ENCODE measurements around the gene PRLR.
"Not testable (repeated sequence)": the region's sequence is repeated elsewhere in the genome, so short reads cannot be mapped to it uniquely, and the experiment has no call there.

PRLR gene

DNA sequence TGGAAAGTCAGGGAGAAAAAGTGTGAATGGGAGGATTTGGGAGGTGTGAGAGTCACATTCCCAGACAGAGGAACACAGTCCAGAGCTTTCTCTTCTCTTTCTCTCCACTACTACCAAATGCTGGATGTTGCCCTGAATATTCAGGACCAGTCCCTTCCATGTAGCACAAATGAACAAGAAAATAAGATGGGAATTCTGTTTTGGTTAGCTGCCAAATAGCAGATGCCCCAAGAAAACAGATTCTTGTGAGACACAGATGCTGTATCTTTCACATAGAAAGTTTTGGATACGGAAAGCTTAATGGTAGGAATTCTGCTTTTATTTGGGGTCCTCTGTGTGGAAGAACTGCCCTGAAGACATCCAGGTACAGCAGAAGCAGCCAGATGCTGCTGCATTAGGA lies 37.8 kb downstream of the PRLR start:
- no peak overlapping the region for H2BK120ac ChIP-seq (ENCODE audit: low read depth, low read length)
- H2BK5ac ChIP-seq (ENCODE audit: low read depth, low read length, poor library complexity, severe bottlenecking) = no peak overlapping the region
- no peak overlapping the region for H3K4ac ChIP-seq (ENCODE audit: low read depth in 1 of 2, low read length in 2 of 2)
- no peak overlapping the region for H3K27ac ChIP-seq (ENCODE audit: low read length, poor library complexity, severe bottlenecking)
- H3K4me2 ChIP-seq (ENCODE audit: low read length, poor library complexity, severe bottlenecking) = no peak overlapping the region
- no peak overlapping the region for H2BK12ac ChIP-seq (ENCODE audit: low read length in 2 of 2)
- no peak overlapping the region for H4K8ac ChIP-seq (ENCODE audit: low read length)
- no peak overlapping the region for H3K4me3 ChIP-seq (ENCODE audit: insufficient read depth in 1 of 2, low read depth in 1 of 2, low read length in 2 of 2)
- no peaks in the 10 kb centered on the region for H3K4me1 ChIP-seq (ENCODE audit: control insufficient read depth, insufficient read depth, low read depth, low read length)
- no peaks in the 10 kb centered on the region for H3K9me3 ChIP-seq (ENCODE audit: control insufficient read depth, low read length)
- H2AK5ac ChIP-seq (ENCODE audit: low read length, severe bottlenecking) = no peak overlapping the region
- 95% methylated on average over 1 of the region's 1 CpG for WGBS
- peaks cover 3 to 34% of the 10 kb centered on the region in 2 experiments for H3K27me3 ChIP-seq (ENCODE audit: control insufficient read depth in 1 of 2, insufficient read depth in 1 of 2, low read length in 2 of 2)
- no peak overlapping the region for H2BK15ac ChIP-seq (ENCODE audit: low read depth, poor library complexity, severe bottlenecking)
- H3K14ac ChIP-seq (ENCODE audit: low read length in 2 of 2) = no peak overlapping the region
- H3K9ac ChIP-seq (ENCODE audit: low read length) = no peak overlapping the region
- no peak overlapping the region for H2AFZ ChIP-seq (ENCODE audit: low read depth, low read length)
- H3K18ac ChIP-seq (ENCODE audit: low read depth in 1 of 2, low read length in 2 of 2) = no peak overlapping the region
- DNase-seq = no peak
- H4K91ac ChIP-seq (ENCODE audit: low read length) = no peak overlapping the region
- H3K36me3 ChIP-seq (ENCODE audit: control insufficient read depth in 1 of 2, insufficient read depth in 2 of 2, low read depth in 1 of 2, low read length in 2 of 2) = no peaks in the 10 kb centered on the region
- H3K23ac ChIP-seq (ENCODE audit: low read length in 2 of 2) = no peak overlapping the region
- no peaks in the 10 kb centered on the region for H3K79me1 ChIP-seq (replicated peaks; ENCODE audit: low read length, poor library complexity, severe bottlenecking)

DNA sequence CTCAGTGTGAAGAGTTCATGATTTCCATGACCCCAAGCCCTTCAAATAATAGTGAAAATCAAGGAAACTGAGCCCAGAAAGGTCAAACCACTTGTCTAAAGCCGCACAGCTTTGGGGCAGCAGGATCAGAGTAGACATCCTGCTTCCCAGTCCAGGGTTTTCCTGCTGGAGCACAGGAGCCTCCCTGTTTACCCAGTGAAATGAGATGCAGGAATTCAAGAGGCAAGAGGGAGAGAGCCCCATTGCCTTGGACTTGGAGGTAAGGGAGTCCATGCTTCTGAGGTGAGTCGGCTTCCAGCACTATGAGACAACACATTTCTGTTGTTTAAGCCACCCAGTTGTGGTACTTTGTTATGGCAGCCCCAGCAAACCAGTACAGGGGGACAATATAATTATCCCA lies 40.5 kb downstream of the PRLR start:
- not testable (repeated sequence) for H3K36me3 ChIP-seq (ENCODE audit: control insufficient read depth in 1 of 2, insufficient read depth in 2 of 2, low read depth in 1 of 2, low read length in 2 of 2); H2AFZ ChIP-seq (ENCODE audit: low read depth, low read length); H2BK15ac ChIP-seq (ENCODE audit: low read depth, poor library complexity, severe bottlenecking); H3K27ac ChIP-seq (ENCODE audit: low read length, poor library complexity, severe bottlenecking); H3K79me1 ChIP-seq (replicated peaks; ENCODE audit: low read length, poor library complexity, severe bottlenecking); H3K14ac ChIP-seq (ENCODE audit: low read length in 2 of 2); H2BK120ac ChIP-seq (ENCODE audit: low read depth, low read length); H2AK5ac ChIP-seq (ENCODE audit: low read length, severe bottlenecking); H3K9me3 ChIP-seq (ENCODE audit: control insufficient read depth, low read length); H3K4me2 ChIP-seq (ENCODE audit: low read length, poor library complexity, severe bottlenecking); H2BK5ac ChIP-seq (ENCODE audit: low read depth, low read length, poor library complexity, severe bottlenecking); H3K9ac ChIP-seq (ENCODE audit: low read length); H3K23ac ChIP-seq (ENCODE audit: low read length in 2 of 2); H2BK12ac ChIP-seq (ENCODE audit: low read length in 2 of 2); H3K18ac ChIP-seq (ENCODE audit: low read depth in 1 of 2, low read length in 2 of 2); H3K4me3 ChIP-seq (ENCODE audit: insufficient read depth in 1 of 2, low read depth in 1 of 2, low read length in 2 of 2); H4K8ac ChIP-seq (ENCODE audit: low read length); DNase-seq; H3K4ac ChIP-seq (ENCODE audit: low read depth in 1 of 2, low read length in 2 of 2); H4K91ac ChIP-seq (ENCODE audit: low read length); H3K4me1 ChIP-seq (ENCODE audit: control insufficient read depth, insufficient read depth, low read depth, low read length)
- H3K27me3 ChIP-seq (ENCODE audit: control insufficient read depth in 1 of 2, insufficient read depth in 1 of 2, low read length in 2 of 2) = peaks cover 0 to 38% of the 10 kb centered on the region in 2 experiments
- 91% methylated on average over 2 of the region's 2 CpGs for WGBS

- DNase-seq = no peak
- no peak overlapping the region for H4K91ac ChIP-seq (ENCODE audit: low read length)
- no peak overlapping the region for H3K4ac ChIP-seq (ENCODE audit: low read depth in 1 of 2, low read length in 2 of 2)
- H3K4me2 ChIP-seq (ENCODE audit: low read length, poor library complexity, severe bottlenecking) = no peak overlapping the region
- no peak overlapping the region for H3K4me3 ChIP-seq (ENCODE audit: insufficient read depth in 1 of 2, low read depth in 1 of 2, low read length in 2 of 2)
- H3K9me3 ChIP-seq (ENCODE audit: control insufficient read depth, low read length) = no peaks in the 10 kb centered on the region
- H3K27me3 ChIP-seq (ENCODE audit: control insufficient read depth in 1 of 2, insufficient read depth in 1 of 2, low read length in 2 of 2) = peaks cover 0 to 35% of the 10 kb centered on the region in 2 experiments
- H3K79me1 ChIP-seq (replicated peaks; ENCODE audit: low read length, poor library complexity, severe bottlenecking) = no peaks in the 10 kb centered on the region
- H2AK5ac ChIP-seq (ENCODE audit: low read length, severe bottlenecking) = no peak overlapping the region
- H2BK120ac ChIP-seq (ENCODE audit: low read depth, low read length) = no peak overlapping the region
- no peak overlapping the region for H4K8ac ChIP-seq (ENCODE audit: low read length)
- H2BK12ac ChIP-seq (ENCODE audit: low read length in 2 of 2) = no peak overlapping the region
- no peaks in the 10 kb centered on the region for H3K4me1 ChIP-seq (ENCODE audit: control insufficient read depth, insufficient read depth, low read depth, low read length)
- no peak overlapping the region for H3K9ac ChIP-seq (ENCODE audit: low read length)
- H3K36me3 ChIP-seq (ENCODE audit: control insufficient read depth in 1 of 2, insufficient read depth in 2 of 2, low read depth in 1 of 2, low read length in 2 of 2) = no peaks in the 10 kb centered on the region
- no peak overlapping the region for H3K18ac ChIP-seq (ENCODE audit: low read depth in 1 of 2, low read length in 2 of 2)
- no peak overlapping the region for H2BK5ac ChIP-seq (ENCODE audit: low read depth, low read length, poor library complexity, severe bottlenecking)
- H2BK15ac ChIP-seq (ENCODE audit: low read depth, poor library complexity, severe bottlenecking) = no peak overlapping the region
- WGBS = 84% methylated on average over 9 of the region's 9 CpGs
- no peak overlapping the region for H3K27ac ChIP-seq (ENCODE audit: low read length, poor library complexity, severe bottlenecking)
- H2AFZ ChIP-seq (ENCODE audit: low read depth, low read length) = no peak overlapping the region
- H3K23ac ChIP-seq (ENCODE audit: low read length in 2 of 2) = no peak overlapping the region
- no peak overlapping the region for H3K14ac ChIP-seq (ENCODE audit: low read length in 2 of 2)
Measured at GRCh38 chr5:35188031-35188457, 42.2 kb downstream of the PRLR start.

DNA sequence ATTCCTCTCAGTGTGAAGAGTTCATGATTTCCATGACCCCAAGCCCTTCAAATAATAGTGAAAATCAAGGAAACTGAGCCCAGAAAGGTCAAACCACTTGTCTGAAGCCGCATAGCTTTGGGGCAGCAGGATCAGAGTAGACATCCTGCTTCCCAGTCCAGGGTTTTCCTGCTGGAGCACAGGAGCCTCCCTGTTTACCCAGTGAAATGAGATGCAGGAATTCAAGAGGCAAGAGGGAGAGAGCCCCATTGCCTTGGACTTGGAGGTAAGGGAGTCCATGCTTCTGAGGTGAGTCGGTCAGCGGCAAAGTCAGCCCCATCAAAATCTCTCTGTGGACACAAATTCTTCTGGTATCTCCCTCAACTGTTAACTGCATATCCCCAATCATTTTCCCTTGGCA lies 42.7 kb downstream of the PRLR start:
- DNase-seq; H3K36me3 ChIP-seq (ENCODE audit: control insufficient read depth in 1 of 2, insufficient read depth in 2 of 2, low read depth in 1 of 2, low read length in 2 of 2): not testable (repeated sequence)

More for the DNA sequence above, 42.7 kb downstream of the PRLR start:
- H3K14ac ChIP-seq (ENCODE audit: low read length in 2 of 2); H3K4ac ChIP-seq (ENCODE audit: low read depth in 1 of 2, low read length in 2 of 2); H3K4me3 ChIP-seq (ENCODE audit: insufficient read depth in 1 of 2, low read depth in 1 of 2, low read length in 2 of 2); H3K4me1 ChIP-seq (ENCODE audit: control insufficient read depth, insufficient read depth, low read depth, low read length); H3K9ac ChIP-seq (ENCODE audit: low read length); H4K8ac ChIP-seq (ENCODE audit: low read length); H3K27ac ChIP-seq (ENCODE audit: low read length, poor library complexity, severe bottlenecking); H3K9me3 ChIP-seq (ENCODE audit: control insufficient read depth, low read length); H2BK120ac ChIP-seq (ENCODE audit: low read depth, low read length); H3K4me2 ChIP-seq (ENCODE audit: low read length, poor library complexity, severe bottlenecking); H3K79me1 ChIP-seq (replicated peaks; ENCODE audit: low read length, poor library complexity, severe bottlenecking); H2BK12ac ChIP-seq (ENCODE audit: low read length in 2 of 2); H2AFZ ChIP-seq (ENCODE audit: low read depth, low read length); H3K23ac ChIP-seq (ENCODE audit: low read length in 2 of 2); H2AK5ac ChIP-seq (ENCODE audit: low read length, severe bottlenecking); H2BK5ac ChIP-seq (ENCODE audit: low read depth, low read length, poor library complexity, severe bottlenecking); H3K18ac ChIP-seq (ENCODE audit: low read depth in 1 of 2, low read length in 2 of 2); H4K91ac ChIP-seq (ENCODE audit: low read length); H2BK15ac ChIP-seq (ENCODE audit: low read depth, poor library complexity, severe bottlenecking): not testable (repeated sequence)
- 93% methylated on average over 3 of the region's 3 CpGs for WGBS
- H3K27me3 ChIP-seq (ENCODE audit: control insufficient read depth in 1 of 2, insufficient read depth in 1 of 2, low read length in 2 of 2) = peaks cover 0 to 30% of the 10 kb centered on the region in 2 experiments

Data from mesenchymal stem cell (in vitro differentiated cells and primary cell).